ENCODE data around the gene FNDC11. TPM values are rescaled to one million over a fixed set of nuclear protein-coding genes. Genes with fewer than 3 reads are reported as not detected.

FNDC11 gene
- total RNA-seq (ENCODE audit: unreplicated experiment) = 1.3 TPM
- long read RNA-seq = 0 reads

DNA sequence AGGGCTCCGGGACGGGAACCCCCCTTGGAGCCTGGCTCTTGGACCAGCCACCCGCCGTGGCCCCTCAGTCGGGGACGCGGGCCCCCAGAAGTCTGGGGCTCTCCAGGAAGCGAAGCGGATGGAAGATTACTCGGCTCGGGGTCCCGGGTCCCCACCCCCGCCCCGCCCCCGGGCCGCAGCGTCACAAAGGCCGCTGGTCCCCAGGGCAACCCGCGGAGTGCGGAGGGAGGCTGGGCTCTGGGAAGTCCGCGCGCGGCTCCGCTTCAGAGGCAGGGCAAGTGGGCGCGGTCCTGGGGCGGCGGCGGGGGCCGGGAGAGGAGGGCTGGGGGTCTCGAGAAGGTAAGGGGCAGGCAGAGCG is at the start of gene FNDC11:
FNDC11 (plus strand) TSS at position 227 of the 358 bp plus-strand sequence. CDS start 1,505 bp downstream, outside the sequence.
- Mint-ChIP-seq H3K27ac (ENCODE audit: unreplicated experiment) (no peak within 1 kb of the TSS), H3K27me3 (ENCODE audit: unreplicated experiment) (peaks cover 2% of the 10 kb centered on the region), H3K9me3 (ENCODE audit: unreplicated experiment) (no peaks in the 10 kb centered on the region), H3K36me3 (ENCODE audit: low read depth, unreplicated experiment) (no peaks in the 10 kb centered on the region), H3K4me1 (ENCODE audit: unreplicated experiment) (no peaks in the 10 kb centered on the region), H3K4me3 (ENCODE audit: unreplicated experiment) (peak within 1 kb of the TSS; percentile 81)
- DNase-seq (ENCODE audit: low spot score) = peak; percentile 62
- TF ChIP-seq, protein P1, sequence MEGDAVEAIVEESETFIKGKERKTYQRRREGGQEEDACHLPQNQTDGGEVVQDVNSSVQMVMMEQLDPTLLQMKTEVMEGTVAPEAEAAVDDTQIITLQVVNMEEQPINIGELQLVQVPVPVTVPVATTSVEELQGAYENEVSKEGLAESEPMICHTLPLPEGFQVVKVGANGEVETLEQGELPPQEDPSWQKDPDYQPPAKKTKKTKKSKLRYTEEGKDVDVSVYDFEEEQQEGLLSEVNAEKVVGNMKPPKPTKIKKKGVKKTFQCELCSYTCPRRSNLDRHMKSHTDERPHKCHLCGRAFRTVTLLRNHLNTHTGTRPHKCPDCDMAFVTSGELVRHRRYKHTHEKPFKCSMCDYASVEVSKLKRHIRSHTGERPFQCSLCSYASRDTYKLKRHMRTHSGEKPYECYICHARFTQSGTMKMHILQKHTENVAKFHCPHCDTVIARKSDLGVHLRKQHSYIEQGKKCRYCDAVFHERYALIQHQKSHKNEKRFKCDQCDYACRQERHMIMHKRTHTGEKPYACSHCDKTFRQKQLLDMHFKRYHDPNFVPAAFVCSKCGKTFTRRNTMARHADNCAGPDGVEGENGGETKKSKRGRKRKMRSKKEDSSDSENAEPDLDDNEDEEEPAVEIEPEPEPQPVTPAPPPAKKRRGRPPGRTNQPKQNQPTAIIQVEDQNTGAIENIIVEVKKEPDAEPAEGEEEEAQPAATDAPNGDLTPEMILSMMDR (IDR thresholded peaks at IDR 0.05; ENCODE audit: unreplicated experiment) = no peak

- Mint-ChIP-seq H3K27me3 (ENCODE audit: unreplicated experiment) (peaks cover 8% of the 10 kb centered on the region), H3K36me3 (ENCODE audit: low read depth, unreplicated experiment) (peaks cover 18% of the 10 kb centered on the region), H3K27ac (ENCODE audit: unreplicated experiment) (no peak overlapping the region), H3K9me3 (ENCODE audit: unreplicated experiment) (peaks cover 3% of the 10 kb centered on the region), H3K4me1 (ENCODE audit: unreplicated experiment) (peaks cover 2% of the 10 kb centered on the region), H3K4me3 (ENCODE audit: unreplicated experiment) (no peak overlapping the region)
- TF ChIP-seq, protein P1 (IDR thresholded peaks at IDR 0.05; ENCODE audit: unreplicated experiment) = no peak
- DNase-seq (ENCODE audit: low spot score) = no peak
Measured at GRCh38 chr20:63504642-63505041, 49.3 kb upstream of the FNDC11 start.

DNA sequence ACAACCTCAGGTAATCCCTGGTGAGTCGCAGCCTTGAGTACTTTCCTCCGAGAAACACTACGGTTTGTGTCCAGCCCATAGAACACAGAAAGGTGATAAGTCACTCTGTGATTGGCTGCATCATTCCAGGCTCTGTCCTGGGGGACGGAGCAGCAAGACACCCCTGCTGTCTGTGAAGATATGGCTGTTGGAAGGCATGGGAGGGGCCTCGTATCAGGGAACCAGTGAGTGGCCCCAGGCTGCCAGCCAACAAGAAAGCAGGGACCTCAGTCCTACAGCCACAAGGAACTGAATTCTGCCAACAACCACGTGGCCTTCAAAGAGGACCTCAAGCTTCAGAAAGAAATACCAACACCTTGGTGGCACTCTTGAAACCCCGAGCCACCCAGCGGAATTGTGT is 48.7 kb upstream of the FNDC11 start:
- Mint-ChIP-seq H3K4me1 (ENCODE audit: unreplicated experiment) (peaks cover 2% of the 10 kb centered on the region), H3K36me3 (ENCODE audit: low read depth, unreplicated experiment) (peaks cover 18% of the 10 kb centered on the region), H3K27ac (ENCODE audit: unreplicated experiment) (no peak overlapping the region), H3K9me3 (ENCODE audit: unreplicated experiment) (peaks cover 3% of the 10 kb centered on the region), H3K27me3 (ENCODE audit: unreplicated experiment) (peaks cover 8% of the 10 kb centered on the region), H3K4me3 (ENCODE audit: unreplicated experiment) (no peak overlapping the region)
- TF ChIP-seq, protein P1 (IDR thresholded peaks at IDR 0.05; ENCODE audit: unreplicated experiment) = no peak
- DNase-seq (ENCODE audit: low spot score) = no peak

DNA sequence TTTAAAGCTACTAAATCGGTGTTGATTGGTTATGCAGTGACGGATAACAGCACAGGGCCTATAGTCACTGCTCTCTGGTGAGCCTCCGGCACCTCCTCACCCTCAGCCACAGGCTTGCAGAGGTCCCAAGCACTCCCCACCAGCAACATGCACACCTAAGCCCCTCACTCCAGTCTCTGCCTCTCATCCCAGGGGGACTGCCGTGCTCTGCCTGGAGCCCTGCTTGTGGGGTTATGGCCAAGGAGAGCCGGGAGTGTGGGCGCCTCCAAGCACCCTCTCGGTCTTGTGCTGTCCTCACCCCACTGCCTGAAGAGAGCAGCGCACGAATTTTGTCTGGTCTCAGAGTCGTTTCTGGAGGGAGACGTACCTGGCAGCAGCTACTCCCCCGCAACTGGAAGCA is 48.2 kb upstream of the FNDC11 start:
- TF ChIP-seq, protein P1 (IDR thresholded peaks at IDR 0.05; ENCODE audit: unreplicated experiment) = no peak
- H3K9me3 Mint-ChIP-seq (ENCODE audit: unreplicated experiment) = peaks cover 3% of the 10 kb centered on the region
- no peak overlapping the region for H3K27ac Mint-ChIP-seq (ENCODE audit: unreplicated experiment)
- peaks cover 18% of the 10 kb centered on the region for H3K36me3 Mint-ChIP-seq (ENCODE audit: low read depth, unreplicated experiment)
- no peak for DNase-seq (ENCODE audit: low spot score)
- no peak overlapping the region for H3K4me3 Mint-ChIP-seq (ENCODE audit: unreplicated experiment)
- H3K4me1 Mint-ChIP-seq (ENCODE audit: unreplicated experiment) = peaks cover 2% of the 10 kb centered on the region
- H3K27me3 Mint-ChIP-seq (ENCODE audit: unreplicated experiment) = peaks cover 8% of the 10 kb centered on the region

DNA sequence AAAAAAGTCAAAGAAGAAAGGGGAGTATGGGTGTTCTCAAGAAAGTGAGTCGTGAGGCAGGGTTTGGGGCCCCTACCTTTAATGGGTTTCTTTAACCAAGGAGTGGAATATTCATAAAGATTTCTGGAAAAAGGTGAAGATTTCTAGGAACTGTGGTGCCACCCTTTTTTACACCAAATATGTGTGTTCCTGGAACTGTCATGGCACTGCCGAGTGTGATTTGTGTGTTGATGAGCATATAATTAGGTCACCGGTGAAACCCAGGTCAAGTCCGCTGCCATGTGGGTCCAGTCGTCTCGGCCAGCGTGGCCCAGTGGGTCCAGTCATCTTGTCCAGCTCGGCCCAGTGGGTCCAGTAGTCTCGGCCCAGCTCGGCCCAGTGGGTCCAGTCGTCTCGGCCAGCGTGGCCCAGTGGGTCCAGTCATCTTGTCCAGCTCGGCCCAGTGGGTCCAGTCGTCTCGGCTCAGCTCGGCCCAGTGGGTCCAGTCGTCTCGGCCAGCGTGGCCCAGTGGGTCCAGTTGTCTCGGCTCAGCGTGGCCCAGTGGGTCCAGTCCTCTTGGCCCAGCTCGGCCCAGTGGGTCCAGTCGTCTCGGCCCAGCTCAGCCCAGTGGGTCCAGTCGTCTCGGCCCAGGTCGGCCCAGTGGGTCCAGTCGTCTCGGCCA is 46.7 kb upstream of the FNDC11 start:
- no peak for DNase-seq (ENCODE audit: low spot score)
- H3K4me3 Mint-ChIP-seq (ENCODE audit: unreplicated experiment) = no peak overlapping the region
- H3K4me1 Mint-ChIP-seq (ENCODE audit: unreplicated experiment) = no peaks in the 10 kb centered on the region
- H3K27ac Mint-ChIP-seq (ENCODE audit: unreplicated experiment) = no peak overlapping the region
- H3K36me3 Mint-ChIP-seq (ENCODE audit: low read depth, unreplicated experiment) = peaks cover 20% of the 10 kb centered on the region
- H3K27me3 Mint-ChIP-seq (ENCODE audit: unreplicated experiment) = peaks cover 8% of the 10 kb centered on the region
- TF ChIP-seq, protein P1 (IDR thresholded peaks at IDR 0.05; ENCODE audit: unreplicated experiment) = no peak
- peaks cover 3% of the 10 kb centered on the region for H3K9me3 Mint-ChIP-seq (ENCODE audit: unreplicated experiment)

All from endothelial cell (in vitro differentiated cells).